A673 (cell line): Measurements from ENCODE around the gene C4B.
"Not testable (repeated sequence)": the region's sequence is repeated elsewhere in the genome, so short reads cannot be mapped to it uniquely, and the experiment has no call there.

Source experiments
- EZH2 ChIP-seq: fragments of 200-600 bp; sonication (generic); IDR thresholded peaks from 2 replicates; pipeline ENCODE4 v1.6.1; 2017; ENCODE audit warnings: borderline replicate concordance, low read depth, mild to moderate bottlenecking, mixed read lengths, antibody characterized with exemption, low read length; ENCODE audit not compliant: poor library complexity, severe bottlenecking
- TF ChIP-seq, protein P1 (sequence below): fragments of 300-800, 200-600 bp; sonication (generic); conservative IDR thresholded peaks from 2 replicates; pipeline ENCODE4 v1.5.1; 2017; ENCODE audit warnings: low read depth, mild to moderate bottlenecking, antibody characterized with exemption, low read length, moderate library complexity, mixed read lengths

DNA sequence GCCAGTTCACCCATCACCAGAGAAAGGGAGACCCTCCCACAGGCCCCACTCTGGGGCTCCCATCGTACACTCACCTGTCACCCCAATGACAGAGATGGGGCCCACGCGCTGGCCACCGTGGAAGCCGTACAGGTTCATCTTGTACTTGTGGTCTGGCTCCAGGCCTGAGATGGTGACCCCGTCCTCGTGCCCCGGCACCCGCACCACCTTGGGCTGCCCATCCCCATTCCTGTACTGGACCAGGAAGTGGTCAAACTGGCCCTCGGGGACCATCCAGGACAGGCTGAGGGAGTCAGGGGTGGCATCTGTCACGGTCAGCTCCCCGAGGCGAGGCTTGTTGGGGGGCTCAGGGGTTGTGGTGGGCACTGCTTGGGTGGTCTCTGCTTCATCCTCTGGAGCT is 38.7 kb downstream of the C4B start:
- TF ChIP-seq, protein P1, sequence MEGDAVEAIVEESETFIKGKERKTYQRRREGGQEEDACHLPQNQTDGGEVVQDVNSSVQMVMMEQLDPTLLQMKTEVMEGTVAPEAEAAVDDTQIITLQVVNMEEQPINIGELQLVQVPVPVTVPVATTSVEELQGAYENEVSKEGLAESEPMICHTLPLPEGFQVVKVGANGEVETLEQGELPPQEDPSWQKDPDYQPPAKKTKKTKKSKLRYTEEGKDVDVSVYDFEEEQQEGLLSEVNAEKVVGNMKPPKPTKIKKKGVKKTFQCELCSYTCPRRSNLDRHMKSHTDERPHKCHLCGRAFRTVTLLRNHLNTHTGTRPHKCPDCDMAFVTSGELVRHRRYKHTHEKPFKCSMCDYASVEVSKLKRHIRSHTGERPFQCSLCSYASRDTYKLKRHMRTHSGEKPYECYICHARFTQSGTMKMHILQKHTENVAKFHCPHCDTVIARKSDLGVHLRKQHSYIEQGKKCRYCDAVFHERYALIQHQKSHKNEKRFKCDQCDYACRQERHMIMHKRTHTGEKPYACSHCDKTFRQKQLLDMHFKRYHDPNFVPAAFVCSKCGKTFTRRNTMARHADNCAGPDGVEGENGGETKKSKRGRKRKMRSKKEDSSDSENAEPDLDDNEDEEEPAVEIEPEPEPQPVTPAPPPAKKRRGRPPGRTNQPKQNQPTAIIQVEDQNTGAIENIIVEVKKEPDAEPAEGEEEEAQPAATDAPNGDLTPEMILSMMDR = not testable (repeated sequence)
- not testable (repeated sequence) for TF ChIP-seq EZH2
